HepG2 (cell line): Measurements from ENCODE around the gene GHRL. TPM values are rescaled to one million over a fixed set of nuclear protein-coding genes. Genes with fewer than 3 reads are reported as not detected.

Experiments
- AGO1 ChIP-seq: fragments of 200-400 bp; formaldehyde crosslinking; IDR thresholded peaks from 2 replicates; pipeline ENCODE4 v1.6.1; 2017; ENCODE audit warnings: mild to moderate bottlenecking, low read depth, low read length, moderate library complexity; ENCODE audit not compliant: poor library complexity, severe bottlenecking
- BORCS8-MEF2B ChIP-seq: sonication (generic); formaldehyde crosslinking; IDR thresholded peaks from 2 replicates; pipeline ENCODE4 v1.8.0; 2022; ENCODE audit warnings: mild to moderate bottlenecking, missing genetic modification reagents
- CBX1 ChIP-seq: IDR thresholded peaks from one replicate; pipeline ENCODE4 v1.6.1; 2016; ENCODE audit warnings: antibody characterized with exemption, low read depth
- GZF1 ChIP-seq: sonication (generic); formaldehyde crosslinking; IDR thresholded peaks from 2 replicates; pipeline ENCODE4 v1.5.1; 2020; ENCODE audit warnings: mild to moderate bottlenecking, missing genetic modification reagents
- HOXD1 ChIP-seq: sonication (generic); formaldehyde crosslinking; IDR thresholded peaks from 2 replicates; pipeline ENCODE4 v1.5.0; 2020; ENCODE audit warnings: missing genetic modification reagents
- KDM3A ChIP-seq: IDR thresholded peaks from 2 replicates; pipeline ENCODE4 v1.6.1; 2018; ENCODE audit warnings: low read depth, missing compliant biosample characterization
- MEF2D ChIP-seq: sonication (generic); formaldehyde crosslinking; IDR thresholded peaks from 2 replicates; pipeline ENCODE4 v1.5.1; 2020; ENCODE audit warnings: mild to moderate bottlenecking, missing genetic modification reagents
- SMYD3 ChIP-seq: sonication (generic); formaldehyde crosslinking; IDR thresholded peaks from 2 replicates; pipeline ENCODE4 v1.8.1; 2023; ENCODE audit warnings: mild to moderate bottlenecking, missing genetic modification reagents
- TCF12 ChIP-seq, 2 experiments: fragments of 450-650 bp in 1 of 2; sonication (generic) in 1 of 2; formaldehyde crosslinking in 1 of 2; IDR thresholded peaks; 2 replicates each; pipeline versions ENCODE4 v1.6.1 to v1.8.0; 2017 to 2022; ENCODE audit warnings: antibody characterized with exemption in 1 of 2, mild to moderate bottlenecking in 1 of 2, missing genetic modification reagents in 1 of 2, moderate library complexity in 1 of 2
- ZFYVE20 ChIP-seq: sonication (generic); formaldehyde crosslinking; IDR thresholded peaks from 2 replicates; pipeline ENCODE4 v1.8.0; 2023; ENCODE audit warnings: low read depth, mild to moderate bottlenecking, moderate library complexity, missing genetic modification reagents, borderline replicate concordance
- ZMYM4 ChIP-seq: sonication (generic); formaldehyde crosslinking; IDR thresholded peaks from 2 replicates; pipeline ENCODE4 v1.8.1; 2023; ENCODE audit warnings: mild to moderate bottlenecking, missing genetic modification reagents
- ZNF234 ChIP-seq: sonication (generic); formaldehyde crosslinking; conservative IDR thresholded peaks from 2 replicates; pipeline ENCODE4 v1.5.1; 2020; ENCODE audit warnings: mild to moderate bottlenecking, missing genetic modification reagents
- ZNF350 ChIP-seq: sonication (generic); formaldehyde crosslinking; IDR thresholded peaks from 2 replicates; pipeline ENCODE4 v1.4.0; 2020; ENCODE audit warnings: mild to moderate bottlenecking, low read depth, missing genetic modification reagents, borderline replicate concordance
- ZNF678 ChIP-seq: sonication (generic); formaldehyde crosslinking; IDR thresholded peaks from 2 replicates; pipeline ENCODE4 v1.4.0; 2020; ENCODE audit warnings: mild to moderate bottlenecking, missing genetic modification reagents
- polyA plus RNA-seq, 8 experiments: library from polyadenylated mRNA; depleted of rRNA in 3 of 8; stranded (reverse) in 7 of 8; unstranded in 1 of 8; fragments of >200 nt; fragmentation: Illumina TruSeq in 4 of 8; extraction: Trizol in 4 of 8; gene quantifications; 2 replicates each; pipeline versions ENCODE4 v1.2.1 to v1.2.3, GENCODE V29; 2011 to 2016; ENCODE audit warnings: low read depth in 4 of 8, missing spikeins in 1 of 8, mixed read lengths in 1 of 8; ENCODE audit not compliant: insufficient read depth in 1 of 8
- total RNA-seq, 5 experiments: library from RNA; depleted of rRNA; stranded (reverse); fragments of >200 nt; fragmentation: Illumina TruSeq; extraction: Trizol; gene quantifications; 2 replicates each; pipeline ENCODE4 v1.2.3, GENCODE V29; 2016; ENCODE audit warnings: low read depth in 1 of 5
- TF ChIP-seq, protein P1 (sequence below): sonication (generic); formaldehyde crosslinking; IDR thresholded peaks from 2 replicates; pipeline ENCODE4 v1.4.0; 2020; ENCODE audit warnings: missing genetic modification reagents, borderline replicate concordance
- TF ChIP-seq, protein P2 (sequence below): sonication (generic); formaldehyde crosslinking; IDR thresholded peaks from 2 replicates; pipeline ENCODE4 v1.8.0; 2022; ENCODE audit warnings: mild to moderate bottlenecking, missing genetic modification reagents, moderate library complexity
- TF ChIP-seq, protein P3 (sequence below): sonication (generic); formaldehyde crosslinking; IDR thresholded peaks from 2 replicates; pipeline ENCODE4 v1.8.0; 2022; ENCODE audit warnings: mild to moderate bottlenecking, missing genetic modification reagents, borderline replicate concordance
- TF ChIP-seq, protein P4 (sequence below): sonication (generic); formaldehyde crosslinking; IDR thresholded peaks from 2 replicates; pipeline ENCODE4 v1.4.0; 2020; ENCODE audit warnings: missing genetic modification reagents
- TF ChIP-seq, protein P5 (sequence below): sonication (generic); formaldehyde crosslinking; IDR thresholded peaks from 2 replicates; pipeline ENCODE4 v1.4.0; 2020; ENCODE audit warnings: missing genetic modification reagents, borderline replicate concordance
- TF ChIP-seq, protein P6 (sequence below): sonication (generic); formaldehyde crosslinking; IDR thresholded peaks from 2 replicates; pipeline ENCODE4 v1.5.1; 2020; ENCODE audit warnings: mild to moderate bottlenecking, missing genetic modification reagents, moderate library complexity

Gene GHRL
- total and polyA plus RNA-seq, 2 of the 13 experiments (the other 11 are each of a cell fraction or from before 2014, with no cell fraction given): 0.09 TPM; not detected in 1

DNA sequence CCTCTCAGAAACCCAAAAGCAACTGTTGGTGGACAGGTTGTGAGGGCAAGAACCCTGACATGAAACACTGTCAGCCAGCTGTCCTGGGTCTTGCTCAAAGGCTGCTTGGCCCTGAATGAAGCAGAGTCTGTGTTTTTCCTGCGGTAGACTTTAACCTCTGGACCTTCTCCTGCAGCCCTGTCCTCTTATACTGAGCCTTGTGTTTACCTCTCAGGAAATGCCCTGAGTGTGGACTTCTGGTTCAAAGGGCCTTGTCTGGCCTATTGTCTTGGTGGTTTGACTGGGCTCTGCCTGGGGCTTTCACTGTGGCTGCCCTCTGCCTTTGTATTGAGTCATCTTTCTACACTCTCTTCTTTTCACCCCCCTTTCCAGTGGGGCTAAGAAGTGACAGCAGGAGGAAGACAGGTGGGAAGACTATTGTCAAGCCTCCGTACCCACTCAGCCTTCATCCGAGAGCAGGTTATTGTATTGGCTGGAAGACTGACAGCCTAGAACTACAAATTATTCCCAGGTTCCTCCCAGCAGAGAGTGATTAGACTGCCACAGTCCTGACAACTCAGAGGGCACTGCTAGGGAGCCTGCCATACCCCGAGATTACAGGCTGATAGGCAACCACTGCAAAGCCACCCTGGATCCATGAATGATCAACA is 24.7 kb upstream of the GHRL start (continued):
- TF ChIP-seq BORCS8-MEF2B (CRISPR knock-in tag) (no peak), ZNF234 (CRISPR knock-in tag) (no peak), MEF2D (peak; percentile 77), ZMYM4 (CRISPR knock-in tag) (peak; percentile 56), ZNF350 (CRISPR knock-in tag) (peak; percentile 62; the same call in 1 of the 2 replicates), CBX1 (no peak), KDM3A (CRISPR knock-in tag) (no peak), AGO1 (no peak), HOXD1 (CRISPR knock-in tag) (no peak), TCF12 (IDR thresholded peaks at IDR 0.05) (no peak), TCF12 (CRISPR knock-in tag; IDR thresholded peaks at IDR 0.05) (no peak), ZNF678 (CRISPR knock-in tag) (no peak), SMYD3 (no peak), GZF1 (CRISPR knock-in tag) (0 out of 2 replicates have a peak, but pooled peaks have one; percentile 45), ZFYVE20 (CRISPR knock-in tag) (no peak)
- TF ChIP-seq, protein P1, sequence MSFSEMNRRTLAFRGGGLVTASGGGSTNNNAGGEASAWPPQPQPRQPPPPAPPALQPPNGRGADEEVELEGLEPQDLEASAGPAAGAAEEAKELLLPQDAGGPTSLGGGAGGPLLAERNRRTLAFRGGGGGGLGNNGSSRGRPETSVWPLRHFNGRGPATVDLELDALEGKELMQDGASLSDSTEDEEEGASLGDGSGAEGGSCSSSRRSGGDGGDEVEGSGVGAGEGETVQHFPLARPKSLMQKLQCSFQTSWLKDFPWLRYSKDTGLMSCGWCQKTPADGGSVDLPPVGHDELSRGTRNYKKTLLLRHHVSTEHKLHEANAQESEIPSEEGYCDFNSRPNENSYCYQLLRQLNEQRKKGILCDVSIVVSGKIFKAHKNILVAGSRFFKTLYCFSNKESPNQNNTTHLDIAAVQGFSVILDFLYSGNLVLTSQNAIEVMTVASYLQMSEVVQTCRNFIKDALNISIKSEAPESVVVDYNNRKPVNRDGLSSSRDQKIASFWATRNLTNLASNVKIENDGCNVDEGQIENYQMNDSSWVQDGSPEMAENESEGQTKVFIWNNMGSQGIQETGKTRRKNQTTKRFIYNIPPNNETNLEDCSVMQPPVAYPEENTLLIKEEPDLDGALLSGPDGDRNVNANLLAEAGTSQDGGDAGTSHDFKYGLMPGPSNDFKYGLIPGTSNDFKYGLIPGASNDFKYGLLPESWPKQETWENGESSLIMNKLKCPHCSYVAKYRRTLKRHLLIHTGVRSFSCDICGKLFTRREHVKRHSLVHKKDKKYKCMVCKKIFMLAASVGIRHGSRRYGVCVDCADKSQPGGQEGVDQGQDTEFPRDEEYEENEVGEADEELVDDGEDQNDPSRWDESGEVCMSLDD (CRISPR knock-in tag): no peak
- TF ChIP-seq, protein P2, sequence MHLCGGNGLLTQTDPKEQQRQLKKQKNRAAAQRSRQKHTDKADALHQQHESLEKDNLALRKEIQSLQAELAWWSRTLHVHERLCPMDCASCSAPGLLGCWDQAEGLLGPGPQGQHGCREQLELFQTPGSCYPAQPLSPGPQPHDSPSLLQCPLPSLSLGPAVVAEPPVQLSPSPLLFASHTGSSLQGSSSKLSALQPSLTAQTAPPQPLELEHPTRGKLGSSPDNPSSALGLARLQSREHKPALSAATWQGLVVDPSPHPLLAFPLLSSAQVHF (CRISPR knock-in tag): no peak
- TF ChIP-seq, protein P3, sequence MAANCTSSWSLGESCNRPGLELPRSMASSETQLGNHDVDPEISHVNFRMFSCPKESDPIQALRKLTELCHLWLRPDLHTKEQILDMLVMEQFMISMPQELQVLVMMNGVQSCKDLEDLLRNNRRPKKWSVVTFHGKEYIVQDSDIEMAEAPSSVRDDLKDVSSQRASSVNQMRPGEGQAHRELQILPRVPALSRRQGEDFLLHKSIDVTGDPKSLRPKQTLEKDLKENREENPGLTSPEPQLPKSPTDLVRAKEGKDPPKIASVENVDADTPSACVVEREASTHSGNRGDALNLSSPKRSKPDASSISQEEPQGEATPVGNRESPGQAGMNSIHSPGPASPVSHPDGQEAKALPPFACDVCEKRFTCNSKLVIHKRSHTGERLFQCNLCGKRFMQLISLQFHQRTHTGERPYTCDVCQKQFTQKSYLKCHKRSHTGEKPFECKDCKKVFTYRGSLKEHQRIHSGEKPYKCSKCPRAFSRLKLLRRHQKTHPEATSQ (CRISPR knock-in tag): no peak
- TF ChIP-seq, protein P4, sequence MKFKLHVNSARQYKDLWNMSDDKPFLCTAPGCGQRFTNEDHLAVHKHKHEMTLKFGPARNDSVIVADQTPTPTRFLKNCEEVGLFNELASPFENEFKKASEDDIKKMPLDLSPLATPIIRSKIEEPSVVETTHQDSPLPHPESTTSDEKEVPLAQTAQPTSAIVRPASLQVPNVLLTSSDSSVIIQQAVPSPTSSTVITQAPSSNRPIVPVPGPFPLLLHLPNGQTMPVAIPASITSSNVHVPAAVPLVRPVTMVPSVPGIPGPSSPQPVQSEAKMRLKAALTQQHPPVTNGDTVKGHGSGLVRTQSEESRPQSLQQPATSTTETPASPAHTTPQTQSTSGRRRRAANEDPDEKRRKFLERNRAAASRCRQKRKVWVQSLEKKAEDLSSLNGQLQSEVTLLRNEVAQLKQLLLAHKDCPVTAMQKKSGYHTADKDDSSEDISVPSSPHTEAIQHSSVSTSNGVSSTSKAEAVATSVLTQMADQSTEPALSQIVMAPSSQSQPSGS (CRISPR knock-in tag): 0 out of 2 replicates have a peak, but pooled peaks have one; percentile 18
- TF ChIP-seq, protein P5, sequence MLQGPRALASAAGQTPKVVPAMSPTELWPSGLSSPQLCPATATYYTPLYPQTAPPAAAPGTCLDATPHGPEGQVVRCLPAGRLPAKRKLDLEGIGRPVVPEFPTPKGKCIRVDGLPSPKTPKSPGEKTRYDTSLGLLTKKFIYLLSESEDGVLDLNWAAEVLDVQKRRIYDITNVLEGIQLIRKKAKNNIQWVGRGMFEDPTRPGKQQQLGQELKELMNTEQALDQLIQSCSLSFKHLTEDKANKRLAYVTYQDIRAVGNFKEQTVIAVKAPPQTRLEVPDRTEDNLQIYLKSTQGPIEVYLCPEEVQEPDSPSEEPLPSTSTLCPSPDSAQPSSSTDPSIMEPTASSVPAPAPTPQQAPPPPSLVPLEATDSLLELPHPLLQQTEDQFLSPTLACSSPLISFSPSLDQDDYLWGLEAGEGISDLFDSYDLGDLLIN (CRISPR knock-in tag): no peak
- TF ChIP-seq, protein P6, sequence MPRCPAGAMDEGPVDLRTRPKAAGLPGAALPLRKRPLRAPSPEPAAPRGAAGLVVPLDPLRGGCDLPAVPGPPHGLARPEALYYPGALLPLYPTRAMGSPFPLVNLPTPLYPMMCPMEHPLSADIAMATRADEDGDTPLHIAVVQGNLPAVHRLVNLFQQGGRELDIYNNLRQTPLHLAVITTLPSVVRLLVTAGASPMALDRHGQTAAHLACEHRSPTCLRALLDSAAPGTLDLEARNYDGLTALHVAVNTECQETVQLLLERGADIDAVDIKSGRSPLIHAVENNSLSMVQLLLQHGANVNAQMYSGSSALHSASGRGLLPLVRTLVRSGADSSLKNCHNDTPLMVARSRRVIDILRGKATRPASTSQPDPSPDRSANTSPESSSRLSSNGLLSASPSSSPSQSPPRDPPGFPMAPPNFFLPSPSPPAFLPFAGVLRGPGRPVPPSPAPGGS (CRISPR knock-in tag): no peak
